Left ventricle myocardium inferior (tissue), 1 donor: ENCODE results near the gene KIAA1328. TPM values are rescaled to one million over a fixed set of nuclear protein-coding genes. Genes with fewer than 3 reads are reported as not detected.

ENCODE experiments used
- DNase-seq: peaks from one replicate; pipeline ENCODE4 v3.0.0-alpha.2; 2020
- H3K27ac ChIP-seq: fragments of 200-600 bp; replicated peaks from 2 replicates; pipeline ENCODE4 v1.8.0; 2021
- H3K27me3 ChIP-seq: fragments of 200-600 bp; 2 replicates; pipeline ENCODE4 v1.8.0; 2021; ENCODE audit warnings: low read depth
- H3K36me3 ChIP-seq: fragments of 200-600 bp; 2 replicates; pipeline ENCODE4 v1.8.0; 2021
- H3K4me1 ChIP-seq: fragments of 200-600 bp; 2 replicates; pipeline ENCODE4 v1.8.0; 2021
- H3K4me3 ChIP-seq: fragments of 200-600 bp; 2 replicates; pipeline ENCODE4 v1.8.0; 2021; ENCODE audit warnings: mild to moderate bottlenecking, moderate library complexity
- H3K9me3 ChIP-seq: fragments of 200-600 bp; replicated peaks from 2 replicates; pipeline ENCODE4 v1.8.0; 2021
- intact Hi-C: fragments of 100-400 bp; cut with micrococcal nuclease; formaldehyde crosslinking; loops from one replicate; pipeline ENCODE4 v1.11.0; 2022
- total RNA-seq: library from RNA; stranded (reverse); fragmentation: NEBNext Ultra II Directional; extraction: Animal tissue kit (Norgen Biotek cat#: 25700); gene quantifications from one replicate; pipeline ENCODE4 v1.2.1, GENCODE V29; 2021
- TF ChIP-seq, protein P1 (sequence below): fragments of 200-600 bp; IDR thresholded peaks from 2 replicates; pipeline ENCODE4 v1.8.0; 2021; ENCODE audit warnings: antibody characterized with exemption, mild to moderate bottlenecking, borderline replicate concordance
- donor health status: DM: no; HTN: yes; CAD: no; lungs with severe emphysema.

KIAA1328 gene
- total RNA-seq, 1 donor from 2014 or later, result 4.0 TPM

DNA sequence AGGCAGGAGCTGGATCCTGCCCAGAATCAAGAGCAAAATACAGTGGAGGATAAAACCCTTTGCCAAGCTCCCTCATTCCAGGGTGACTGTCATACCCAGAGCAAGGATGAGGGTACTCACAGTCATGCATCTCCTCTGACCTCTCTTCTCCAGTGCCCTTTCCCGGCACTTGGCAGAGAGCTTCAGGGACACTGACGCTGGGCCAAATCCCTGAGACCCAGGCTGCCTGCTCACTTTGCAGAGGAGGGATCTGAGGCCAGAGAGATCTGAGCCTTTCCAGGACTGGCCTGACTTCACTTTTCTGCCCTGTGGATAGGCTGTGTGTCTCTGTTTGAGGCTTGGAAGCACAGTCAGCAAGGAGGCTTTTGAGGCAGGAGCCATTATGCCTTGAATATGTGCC is 406.7 kb downstream of the KIAA1328 start:
- Histone ChIP-seq H3K27ac (no peak overlapping the region), H3K4me3 (no peak overlapping the region), H3K27me3 (peaks cover 4% of the 10 kb centered on the region), H3K4me1 (peaks cover 10% of the 10 kb centered on the region), H3K9me3 (no peaks in the 10 kb centered on the region), H3K36me3 (no peaks in the 10 kb centered on the region)
- intact Hi-C loops, result no loop called here
- TF ChIP-seq, protein P1, sequence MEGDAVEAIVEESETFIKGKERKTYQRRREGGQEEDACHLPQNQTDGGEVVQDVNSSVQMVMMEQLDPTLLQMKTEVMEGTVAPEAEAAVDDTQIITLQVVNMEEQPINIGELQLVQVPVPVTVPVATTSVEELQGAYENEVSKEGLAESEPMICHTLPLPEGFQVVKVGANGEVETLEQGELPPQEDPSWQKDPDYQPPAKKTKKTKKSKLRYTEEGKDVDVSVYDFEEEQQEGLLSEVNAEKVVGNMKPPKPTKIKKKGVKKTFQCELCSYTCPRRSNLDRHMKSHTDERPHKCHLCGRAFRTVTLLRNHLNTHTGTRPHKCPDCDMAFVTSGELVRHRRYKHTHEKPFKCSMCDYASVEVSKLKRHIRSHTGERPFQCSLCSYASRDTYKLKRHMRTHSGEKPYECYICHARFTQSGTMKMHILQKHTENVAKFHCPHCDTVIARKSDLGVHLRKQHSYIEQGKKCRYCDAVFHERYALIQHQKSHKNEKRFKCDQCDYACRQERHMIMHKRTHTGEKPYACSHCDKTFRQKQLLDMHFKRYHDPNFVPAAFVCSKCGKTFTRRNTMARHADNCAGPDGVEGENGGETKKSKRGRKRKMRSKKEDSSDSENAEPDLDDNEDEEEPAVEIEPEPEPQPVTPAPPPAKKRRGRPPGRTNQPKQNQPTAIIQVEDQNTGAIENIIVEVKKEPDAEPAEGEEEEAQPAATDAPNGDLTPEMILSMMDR, result no peak
- DNase-seq, result peak; percentile 33

GRCh38 chr18:37238282-37239108 is 409.6 kb downstream of the KIAA1328 start:
- H3K27me3 ChIP-seq, result peaks cover 29% of the 10 kb centered on the region
- H3K9me3 ChIP-seq, result no peaks in the 10 kb centered on the region
- no peak overlapping the region for H3K4me3 ChIP-seq
- no peak for DNase-seq
- no peak overlapping the region for H3K27ac ChIP-seq
- TF ChIP-seq, protein P1, result no peak
- intact Hi-C loops, result no loop called here
- no peaks in the 10 kb centered on the region for H3K4me1 ChIP-seq
- no peaks in the 10 kb centered on the region for H3K36me3 ChIP-seq

GRCh38 chr18:37242091-37242490 is 413.2 kb downstream of the KIAA1328 start:
- Histone ChIP-seq H3K27me3 (peaks cover 51% of the 10 kb centered on the region), H3K4me3 (no peak overlapping the region), H3K36me3 (no peaks in the 10 kb centered on the region), H3K4me1 (peaks cover 5% of the 10 kb centered on the region), H3K9me3 (no peaks in the 10 kb centered on the region), H3K27ac (no peak overlapping the region)
- no peak for DNase-seq
- TF ChIP-seq, protein P1, result no peak
- intact Hi-C loops, result no loop called here

DNA sequence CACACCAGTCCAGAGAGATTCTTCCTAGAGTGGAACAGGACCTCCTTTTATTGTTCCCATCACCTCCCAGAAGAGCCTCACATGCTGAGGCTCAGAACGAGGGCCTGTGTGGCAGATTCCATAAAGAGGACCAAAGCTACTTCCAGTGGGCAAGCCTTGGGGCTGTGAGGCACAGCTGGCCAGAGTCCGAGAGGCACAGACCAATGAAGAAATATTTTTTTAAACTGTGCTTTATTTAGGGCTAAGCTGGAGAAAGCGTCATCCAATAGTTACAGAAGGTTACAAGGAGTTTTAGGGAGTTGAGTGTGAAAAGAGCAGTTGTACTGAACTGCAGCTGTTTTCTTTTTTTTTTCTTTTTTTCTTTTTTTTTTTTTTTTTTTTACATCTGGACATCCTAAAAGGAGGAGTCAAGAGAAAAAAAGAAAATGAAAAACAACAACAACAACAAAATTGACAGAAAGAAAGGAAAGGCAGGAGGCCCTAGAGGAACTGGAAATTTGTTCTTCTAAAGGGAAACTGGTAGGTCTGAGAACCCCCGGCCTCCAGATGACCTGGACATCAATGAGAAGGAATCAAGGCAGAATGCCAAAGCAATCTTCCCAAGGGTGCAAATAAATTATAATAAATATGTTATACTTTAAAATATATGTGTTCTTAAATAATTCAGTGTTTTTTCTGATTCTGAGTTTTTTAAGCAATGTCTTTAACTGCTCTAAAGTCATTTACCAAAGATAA is 414.1 kb downstream of the KIAA1328 start:
- intact Hi-C loops, result no loop called here
- no peak for DNase-seq
- H3K9me3 ChIP-seq, result no peaks in the 10 kb centered on the region
- peaks cover 51% of the 10 kb centered on the region for H3K27me3 ChIP-seq
- TF ChIP-seq, protein P1, result no peak
- H3K4me1 ChIP-seq, result peaks cover 5% of the 10 kb centered on the region
- no peak overlapping the region for H3K4me3 ChIP-seq
- H3K27ac ChIP-seq, result no peak overlapping the region
- no peaks in the 10 kb centered on the region for H3K36me3 ChIP-seq

GRCh38 chr18:37243741-37244140 is 414.8 kb downstream of the KIAA1328 start:
- TF ChIP-seq, protein P1, result no peak
- H3K4me3 ChIP-seq, result peak overlapping the region; percentile 17
- peaks cover 51% of the 10 kb centered on the region for H3K27me3 ChIP-seq
- intact Hi-C loops, result no loop called here
- no peak for DNase-seq
- no peak overlapping the region for H3K27ac ChIP-seq
- H3K4me1 ChIP-seq, result peaks cover 5% of the 10 kb centered on the region
- H3K36me3 ChIP-seq, result no peaks in the 10 kb centered on the region
- no peaks in the 10 kb centered on the region for H3K9me3 ChIP-seq
